Measurements from ENCODE around the gene STX16.
"Not testable (repeated sequence)": the region's sequence is repeated elsewhere in the genome, so short reads cannot be mapped to it uniquely, and the experiment has no call there.

DNA sequence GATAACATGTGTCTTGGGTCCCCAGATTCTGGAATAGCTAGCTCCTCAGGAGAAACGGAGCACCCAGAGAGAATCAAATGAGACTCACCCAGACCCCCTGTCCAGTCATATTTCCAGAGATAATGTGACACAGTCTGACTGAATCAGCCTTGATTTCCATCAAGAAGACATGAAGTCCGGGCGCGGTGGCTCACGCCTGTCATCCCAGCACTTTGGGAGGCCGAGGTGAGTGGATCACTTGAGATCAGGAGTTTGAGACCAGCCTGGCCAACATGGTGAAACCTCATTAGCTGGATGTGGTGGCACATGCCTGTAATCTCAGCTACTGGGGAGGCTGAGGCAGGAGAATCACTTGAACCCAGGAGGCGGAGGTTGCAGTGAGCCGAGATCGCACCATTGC is 8.2 kb upstream of the STX16 start:
- TF ChIP-seq, protein P1, sequence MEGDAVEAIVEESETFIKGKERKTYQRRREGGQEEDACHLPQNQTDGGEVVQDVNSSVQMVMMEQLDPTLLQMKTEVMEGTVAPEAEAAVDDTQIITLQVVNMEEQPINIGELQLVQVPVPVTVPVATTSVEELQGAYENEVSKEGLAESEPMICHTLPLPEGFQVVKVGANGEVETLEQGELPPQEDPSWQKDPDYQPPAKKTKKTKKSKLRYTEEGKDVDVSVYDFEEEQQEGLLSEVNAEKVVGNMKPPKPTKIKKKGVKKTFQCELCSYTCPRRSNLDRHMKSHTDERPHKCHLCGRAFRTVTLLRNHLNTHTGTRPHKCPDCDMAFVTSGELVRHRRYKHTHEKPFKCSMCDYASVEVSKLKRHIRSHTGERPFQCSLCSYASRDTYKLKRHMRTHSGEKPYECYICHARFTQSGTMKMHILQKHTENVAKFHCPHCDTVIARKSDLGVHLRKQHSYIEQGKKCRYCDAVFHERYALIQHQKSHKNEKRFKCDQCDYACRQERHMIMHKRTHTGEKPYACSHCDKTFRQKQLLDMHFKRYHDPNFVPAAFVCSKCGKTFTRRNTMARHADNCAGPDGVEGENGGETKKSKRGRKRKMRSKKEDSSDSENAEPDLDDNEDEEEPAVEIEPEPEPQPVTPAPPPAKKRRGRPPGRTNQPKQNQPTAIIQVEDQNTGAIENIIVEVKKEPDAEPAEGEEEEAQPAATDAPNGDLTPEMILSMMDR (IDR thresholded peaks at IDR 0.05), result not testable (repeated sequence)
- not testable (repeated sequence) for TF ChIP-seq POLR2A, POLR2AphosphoS5 (IDR thresholded peaks at IDR 0.05)

Data from gastroesophageal sphincter (tissue), 3 donors.